Mammary epithelial cell (primary cell): ENCODE measurements around the gene PEX26.

Source experiments
- EZH2 ChIP-seq: IDR thresholded peaks from 2 replicates; pipeline ENCODE4 v1.6.1; 2012; ENCODE audit warnings: low read length, inconsistent platforms, borderline replicate concordance
- TF ChIP-seq, protein P1 (sequence below), 2 donors: IDR thresholded peaks in 1 of 2; conservative IDR thresholded peaks in 1 of 2; 2 replicates each; pipeline ENCODE4 v1.5.1; 2011 to 2012; ENCODE audit warnings: inconsistent platforms in 2 of 2, low read length in 2 of 2, mild to moderate bottlenecking in 2 of 2, control low read depth in 1 of 2, low read depth in 1 of 2; ENCODE audit not compliant: insufficient read depth in 1 of 2; ENCODE audit errors: extremely low read depth in 1 of 2

DNA sequence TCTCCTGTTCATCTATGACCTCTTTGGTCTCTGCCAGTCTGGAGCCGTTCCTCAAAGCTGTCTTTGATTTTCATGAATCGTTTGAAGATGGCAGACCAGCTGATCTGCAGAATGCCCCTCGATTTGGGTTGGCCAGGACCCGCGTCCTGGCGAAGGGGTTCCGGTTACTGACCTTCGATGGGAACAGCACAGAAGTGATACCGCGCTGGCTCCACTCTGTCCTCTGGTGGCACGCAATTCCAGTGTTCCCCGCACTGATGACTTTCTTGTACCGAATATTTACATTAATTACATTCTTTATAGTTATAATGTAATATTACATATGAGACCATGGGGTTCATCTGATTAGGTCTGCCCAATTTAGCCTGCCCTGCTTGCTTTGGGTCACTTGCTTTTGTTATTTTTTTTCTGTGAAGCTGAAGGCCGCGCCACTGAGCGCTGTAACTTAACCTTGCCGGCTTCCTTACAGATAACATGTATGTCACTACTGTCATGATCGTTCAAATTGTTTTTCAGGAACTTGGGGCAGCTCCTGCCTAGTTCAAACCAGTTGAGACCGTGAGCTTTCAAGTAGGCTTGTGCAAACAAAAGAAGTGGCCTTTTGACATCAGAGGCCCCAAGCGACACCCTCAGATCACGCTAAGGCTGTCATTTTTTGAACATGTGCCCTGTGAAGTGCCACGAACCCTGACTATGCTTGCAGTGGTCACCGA lies 68.0 kb downstream of the PEX26 start:
- TF ChIP-seq, protein P1, sequence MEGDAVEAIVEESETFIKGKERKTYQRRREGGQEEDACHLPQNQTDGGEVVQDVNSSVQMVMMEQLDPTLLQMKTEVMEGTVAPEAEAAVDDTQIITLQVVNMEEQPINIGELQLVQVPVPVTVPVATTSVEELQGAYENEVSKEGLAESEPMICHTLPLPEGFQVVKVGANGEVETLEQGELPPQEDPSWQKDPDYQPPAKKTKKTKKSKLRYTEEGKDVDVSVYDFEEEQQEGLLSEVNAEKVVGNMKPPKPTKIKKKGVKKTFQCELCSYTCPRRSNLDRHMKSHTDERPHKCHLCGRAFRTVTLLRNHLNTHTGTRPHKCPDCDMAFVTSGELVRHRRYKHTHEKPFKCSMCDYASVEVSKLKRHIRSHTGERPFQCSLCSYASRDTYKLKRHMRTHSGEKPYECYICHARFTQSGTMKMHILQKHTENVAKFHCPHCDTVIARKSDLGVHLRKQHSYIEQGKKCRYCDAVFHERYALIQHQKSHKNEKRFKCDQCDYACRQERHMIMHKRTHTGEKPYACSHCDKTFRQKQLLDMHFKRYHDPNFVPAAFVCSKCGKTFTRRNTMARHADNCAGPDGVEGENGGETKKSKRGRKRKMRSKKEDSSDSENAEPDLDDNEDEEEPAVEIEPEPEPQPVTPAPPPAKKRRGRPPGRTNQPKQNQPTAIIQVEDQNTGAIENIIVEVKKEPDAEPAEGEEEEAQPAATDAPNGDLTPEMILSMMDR (conservative IDR thresholded peaks at IDR 0.05 in 1 of 2, IDR thresholded peaks at IDR 0.05 in 1 of 2; ENCODE audit: extremely low read depth in 1 of 2, insufficient read depth in 1 of 2, low read depth in 1 of 2, low read length in 2 of 2) = no peak
- TF ChIP-seq EZH2 = no peak
